Right forelimb (tissue), 1 donor: ENCODE measurements around the gene CCT8L2.
"Not testable (repeated sequence)": the region's sequence is repeated elsewhere in the genome, so short reads cannot be mapped to it uniquely, and the experiment has no call there.

Source experiments
- DNase-seq: peaks from one replicate; pipeline ENCODE4 v3.0.0-alpha.2; 2018

CCT8L2 gene, protein sequence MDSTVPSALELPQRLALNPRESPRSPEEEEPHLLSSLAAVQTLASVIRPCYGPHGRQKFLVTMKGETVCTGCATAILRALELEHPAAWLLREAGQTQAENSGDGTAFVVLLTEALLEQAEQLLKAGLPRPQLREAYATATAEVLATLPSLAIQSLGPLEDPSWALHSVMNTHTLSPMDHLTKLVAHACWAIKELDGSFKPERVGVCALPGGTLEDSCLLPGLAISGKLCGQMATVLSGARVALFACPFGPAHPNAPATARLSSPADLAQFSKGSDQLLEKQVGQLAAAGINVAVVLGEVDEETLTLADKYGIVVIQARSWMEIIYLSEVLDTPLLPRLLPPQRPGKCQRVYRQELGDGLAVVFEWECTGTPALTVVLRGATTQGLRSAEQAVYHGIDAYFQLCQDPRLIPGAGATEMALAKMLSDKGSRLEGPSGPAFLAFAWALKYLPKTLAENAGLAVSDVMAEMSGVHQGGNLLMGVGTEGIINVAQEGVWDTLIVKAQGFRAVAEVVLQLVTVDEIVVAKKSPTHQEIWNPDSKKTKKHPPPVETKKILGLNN

DNA sequence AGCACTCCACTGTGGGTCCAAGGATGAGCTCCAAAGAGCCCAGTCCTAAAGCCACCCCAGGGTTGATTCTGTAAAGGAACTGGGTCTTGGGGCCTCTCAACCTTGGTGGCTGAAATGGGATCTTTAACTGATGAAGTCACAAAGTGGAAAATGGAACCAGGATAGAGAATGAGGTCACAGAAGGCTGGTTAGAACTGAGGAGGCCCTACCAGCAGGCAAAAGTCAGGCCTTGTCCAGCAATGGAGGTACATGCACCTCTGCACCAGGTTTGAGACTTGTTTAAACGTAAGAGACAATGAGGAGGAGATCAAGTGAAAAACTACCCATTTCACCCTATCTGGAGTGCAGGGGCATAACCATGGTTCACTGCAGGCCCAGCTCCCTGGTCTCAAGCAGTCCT, at the start of gene CCT8L2:
Gene CCT8L2, minus strand, starts transcription at position 101 of the 400 bp plus-strand sequence. CDS start 260 bp downstream, outside the sequence.
- not testable (repeated sequence) for DNase-seq

- not testable (repeated sequence) for DNase-seq
Observed at GRCh38 chr22:16635442-16635841, 42.8 kb upstream of the CCT8L2 start.

DNA sequence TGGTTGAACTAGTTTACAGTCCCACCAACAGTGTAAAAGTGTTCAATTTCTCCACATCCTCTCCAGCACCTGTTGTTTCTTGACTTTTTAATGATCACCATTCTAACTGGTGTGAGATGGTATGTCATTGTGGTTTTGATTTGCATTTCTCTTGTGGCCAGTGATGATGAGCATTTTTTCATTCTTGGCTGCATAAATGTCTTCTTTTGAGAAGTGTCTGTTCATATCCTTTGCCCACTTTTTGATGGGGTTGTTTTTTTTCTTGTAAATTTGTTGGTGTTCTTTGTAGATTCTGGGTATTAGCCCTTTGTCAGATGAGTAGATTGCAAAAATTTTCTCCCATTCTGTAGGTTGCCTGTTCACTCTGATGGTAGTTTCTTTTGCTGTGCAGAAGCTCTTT, 41.5 kb upstream of the CCT8L2 start:
- not testable (repeated sequence) for DNase-seq

DNA sequence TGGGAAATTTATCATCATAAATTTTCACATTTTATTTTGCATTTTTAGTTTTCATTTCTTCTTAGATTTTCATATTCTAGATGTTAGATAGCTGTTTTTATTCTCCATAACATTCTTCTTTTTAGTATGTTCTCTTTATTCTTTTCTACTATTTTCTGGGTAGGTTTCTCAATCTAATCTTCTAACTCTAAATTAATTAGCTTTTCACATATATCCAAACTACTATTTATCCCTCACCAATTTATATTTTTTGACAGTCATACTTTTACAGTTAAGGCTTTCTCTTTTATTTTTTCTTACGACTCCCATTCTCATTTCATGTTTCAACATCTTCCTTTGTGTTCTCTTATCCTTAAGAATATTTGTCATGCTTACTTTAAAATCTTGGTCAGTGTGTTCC, 35.9 kb upstream of the CCT8L2 start:
- not testable (repeated sequence) for DNase-seq

DNA sequence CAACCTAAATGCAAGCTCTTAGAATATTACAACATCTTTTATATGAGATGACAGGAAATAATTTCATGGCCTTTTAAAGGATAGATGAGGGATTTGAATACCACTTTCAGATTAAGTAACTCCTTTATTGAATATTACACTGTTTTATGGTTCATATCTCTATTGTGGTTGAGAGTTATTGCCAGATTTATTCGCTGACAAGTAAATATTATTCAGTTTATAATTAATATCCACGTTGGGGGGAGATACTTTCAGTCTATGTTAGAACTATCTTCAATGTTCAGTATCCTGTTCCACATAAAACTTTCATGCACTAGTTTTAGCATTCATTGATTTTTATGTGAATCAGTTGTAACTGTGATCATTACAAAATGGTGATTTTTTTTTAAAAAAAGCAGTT, 32.4 kb upstream of the CCT8L2 start:
- not testable (repeated sequence) for DNase-seq

GRCh38 chr22:16623595-16623994, 31.0 kb upstream of the CCT8L2 start:
- DNase-seq, result not testable (repeated sequence)

- not testable (repeated sequence) for DNase-seq
Observed at GRCh38 chr22:16617516-16617915, 24.9 kb upstream of the CCT8L2 start.

GRCh38 chr22:16616390-16616938, 23.9 kb upstream of the CCT8L2 start:
- not testable (repeated sequence) for DNase-seq

DNA sequence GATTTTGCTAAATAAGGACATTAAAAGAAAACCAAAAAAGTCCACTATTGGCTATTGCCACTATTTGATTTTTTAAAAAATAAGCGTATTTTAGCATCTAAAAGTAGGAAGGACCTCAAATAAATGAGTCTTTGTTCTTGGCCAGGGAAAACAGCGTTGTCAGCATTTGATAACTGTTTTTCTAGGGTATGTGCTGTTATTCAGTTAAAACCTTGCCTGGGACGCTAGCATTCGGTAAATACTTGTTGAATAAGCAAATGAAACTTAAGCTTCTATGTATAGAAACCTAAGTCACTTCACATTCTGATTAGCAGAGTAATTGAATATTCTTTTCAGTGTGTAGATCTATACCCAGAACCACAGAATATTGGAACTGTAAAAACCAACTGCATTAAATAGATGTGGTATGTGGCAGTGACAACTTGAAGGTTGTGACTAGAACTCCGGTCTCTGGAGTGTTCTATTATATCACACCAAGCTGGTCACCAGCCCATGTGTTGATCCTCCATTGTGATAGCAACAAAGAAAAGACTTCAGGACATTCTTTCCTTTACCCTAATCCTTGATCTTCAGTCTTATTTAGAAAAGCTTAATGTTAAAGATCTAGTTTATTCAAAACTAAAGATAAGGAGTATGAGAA, 23.1 kb upstream of the CCT8L2 start:
- DNase-seq, result not testable (repeated sequence)

DNA sequence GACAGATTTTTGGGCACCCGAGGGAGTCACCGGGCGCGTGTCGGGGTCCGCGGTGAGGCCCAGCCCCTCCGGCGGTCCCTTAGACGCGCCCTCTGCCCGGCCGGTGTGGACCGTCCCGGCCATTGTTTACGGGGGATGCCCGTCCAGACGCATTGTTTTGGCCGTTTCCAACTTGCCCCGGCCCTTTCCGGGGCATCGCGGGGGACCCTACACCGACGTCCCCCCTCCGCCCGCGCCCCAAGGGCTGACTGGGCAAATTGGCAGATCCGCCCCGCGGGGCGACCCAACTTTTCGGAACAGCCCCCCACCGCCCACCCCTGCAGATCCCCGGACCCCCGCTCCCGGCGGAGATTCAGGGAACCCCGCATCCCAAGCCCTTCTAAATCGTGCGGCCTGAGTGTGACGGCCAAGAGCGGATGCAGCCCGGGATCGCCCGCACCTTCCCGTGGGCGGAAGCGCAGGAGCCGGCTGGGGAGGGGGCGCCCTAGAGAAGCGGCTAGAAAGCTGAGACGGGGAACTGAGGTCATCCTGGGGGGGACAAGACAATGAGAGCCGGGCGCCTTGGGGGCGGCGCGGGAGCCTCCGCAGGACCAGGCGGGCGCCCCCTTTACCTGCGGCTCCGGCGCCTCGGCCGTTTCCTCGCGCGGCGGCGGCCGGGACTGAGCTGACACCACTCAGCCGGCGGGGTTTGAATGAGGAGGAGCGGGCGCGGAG, 17.1 kb upstream of the CCT8L2 start:
- no peak for DNase-seq

DNA sequence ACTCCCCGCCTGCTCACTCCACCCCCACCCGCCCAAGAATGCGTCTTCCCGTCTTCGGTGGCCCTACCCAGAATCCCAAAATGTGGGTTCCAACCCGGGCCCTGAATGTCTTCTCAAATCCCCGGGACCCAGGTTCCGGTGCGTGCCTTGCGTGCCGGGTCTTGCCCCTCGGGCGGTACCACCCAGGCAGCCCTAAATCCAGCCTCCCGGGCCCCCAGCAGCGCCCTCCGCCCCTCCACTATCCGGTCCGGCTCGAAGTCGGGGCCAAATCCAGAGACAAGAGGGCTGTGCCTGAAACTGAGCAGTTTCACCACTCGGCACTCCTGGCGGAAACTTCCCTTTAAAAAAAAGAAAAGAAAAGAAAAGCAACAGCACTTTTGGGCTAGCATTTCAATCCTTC, 16.3 kb upstream of the CCT8L2 start:
- no peak for DNase-seq

DNA sequence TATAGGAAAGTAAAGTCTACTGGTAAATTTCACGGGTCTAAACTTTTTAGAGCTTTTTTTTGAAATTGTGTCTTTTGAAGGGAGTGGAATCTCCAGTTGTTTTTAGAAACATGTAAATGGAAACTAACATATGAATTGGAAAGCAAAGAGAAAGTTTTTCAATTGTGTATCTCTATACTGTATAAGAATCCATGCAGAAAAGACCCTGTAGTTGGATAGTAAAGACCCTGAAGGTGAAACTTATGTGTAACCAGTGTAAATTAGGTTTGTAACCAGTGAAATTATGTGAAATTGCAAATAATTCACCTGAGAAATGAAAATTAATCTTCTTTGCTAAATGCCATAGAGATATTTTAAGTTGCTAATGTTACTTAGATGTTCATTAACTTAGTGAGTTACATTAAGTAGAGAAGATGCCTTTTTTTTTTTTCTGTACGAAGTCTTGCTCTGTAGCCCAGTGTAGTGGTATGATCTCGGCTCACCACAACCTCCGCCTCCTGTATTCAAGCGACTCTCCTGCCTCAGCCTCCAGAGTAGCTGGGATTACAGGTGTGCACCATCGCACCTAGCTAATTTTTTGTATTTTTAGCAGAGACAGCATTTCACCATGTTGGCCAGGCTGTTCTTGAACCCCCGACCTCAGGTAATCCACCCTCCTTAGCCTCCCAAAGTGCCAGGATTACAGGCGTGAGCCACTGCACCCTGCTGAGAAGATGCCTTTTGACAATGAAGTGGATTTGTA, 11.8 kb upstream of the CCT8L2 start:
- DNase-seq, result not testable (repeated sequence)

DNA sequence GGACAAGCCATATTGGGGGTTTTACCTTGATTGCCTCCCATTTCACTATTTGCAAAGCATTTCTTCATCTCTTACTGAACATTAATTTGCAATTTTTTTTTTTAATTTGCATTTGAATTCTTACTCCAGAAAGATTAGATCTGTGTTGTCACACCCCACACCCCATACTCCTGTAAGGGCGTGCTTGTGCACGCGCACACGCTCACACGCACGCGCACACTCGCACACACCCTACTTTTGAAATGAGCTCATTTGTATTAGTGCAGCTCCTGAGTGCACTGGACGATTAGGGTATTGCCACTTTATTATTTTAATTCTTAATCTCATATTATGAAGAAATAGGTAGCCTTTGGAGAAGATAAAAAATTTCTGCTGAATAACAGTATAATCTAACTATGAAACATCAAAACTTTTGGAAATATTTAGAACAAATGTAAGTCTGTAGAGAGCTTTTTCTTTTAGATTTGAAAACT, 11.2 kb upstream of the CCT8L2 start:
- not testable (repeated sequence) for DNase-seq

GRCh38 chr22:16603448-16603768, 10.8 kb upstream of the CCT8L2 start:
- no peak for DNase-seq

DNA sequence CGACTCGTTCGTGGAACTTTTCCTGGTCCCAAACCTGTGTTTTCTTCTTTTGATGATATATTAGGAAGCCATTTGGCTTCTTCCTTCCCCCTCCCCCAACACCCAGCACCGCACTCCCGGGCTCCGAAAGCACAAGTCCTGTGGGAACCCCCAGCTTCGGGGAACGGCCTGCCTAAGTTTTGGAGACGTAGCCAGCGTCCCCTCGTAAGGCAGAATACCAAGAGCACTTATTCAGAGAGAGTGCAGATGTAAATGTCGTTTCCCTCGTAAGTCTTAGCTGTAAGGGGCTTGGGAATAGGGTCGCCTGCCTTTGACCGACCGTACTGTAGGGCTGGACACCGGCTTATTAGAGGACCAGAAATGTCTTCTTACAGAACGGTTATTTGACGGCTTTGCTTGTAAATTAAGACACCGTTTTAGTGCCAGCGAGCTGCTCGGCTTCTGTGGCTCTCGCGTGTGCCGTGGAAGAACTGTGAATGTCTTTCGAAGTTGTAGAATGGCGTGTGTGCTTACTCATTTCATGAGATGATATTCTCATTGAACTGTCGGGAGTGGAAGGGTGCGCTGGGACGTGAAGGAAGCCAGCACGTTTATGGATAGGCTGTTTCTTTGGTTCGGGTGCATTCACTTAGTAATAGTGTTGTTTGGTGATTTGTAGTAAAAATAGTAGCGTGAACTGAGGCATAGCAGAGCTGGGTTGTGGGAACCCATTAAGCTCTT, 10.3 kb upstream of the CCT8L2 start:
- DNase-seq, result not testable (repeated sequence)

- not testable (repeated sequence) for DNase-seq
Observed at GRCh38 chr22:16602224-16602727, 9.7 kb upstream of the CCT8L2 start.

GRCh38 chr22:16601437-16602223, 9.0 kb upstream of the CCT8L2 start:
- no peak for DNase-seq

DNA sequence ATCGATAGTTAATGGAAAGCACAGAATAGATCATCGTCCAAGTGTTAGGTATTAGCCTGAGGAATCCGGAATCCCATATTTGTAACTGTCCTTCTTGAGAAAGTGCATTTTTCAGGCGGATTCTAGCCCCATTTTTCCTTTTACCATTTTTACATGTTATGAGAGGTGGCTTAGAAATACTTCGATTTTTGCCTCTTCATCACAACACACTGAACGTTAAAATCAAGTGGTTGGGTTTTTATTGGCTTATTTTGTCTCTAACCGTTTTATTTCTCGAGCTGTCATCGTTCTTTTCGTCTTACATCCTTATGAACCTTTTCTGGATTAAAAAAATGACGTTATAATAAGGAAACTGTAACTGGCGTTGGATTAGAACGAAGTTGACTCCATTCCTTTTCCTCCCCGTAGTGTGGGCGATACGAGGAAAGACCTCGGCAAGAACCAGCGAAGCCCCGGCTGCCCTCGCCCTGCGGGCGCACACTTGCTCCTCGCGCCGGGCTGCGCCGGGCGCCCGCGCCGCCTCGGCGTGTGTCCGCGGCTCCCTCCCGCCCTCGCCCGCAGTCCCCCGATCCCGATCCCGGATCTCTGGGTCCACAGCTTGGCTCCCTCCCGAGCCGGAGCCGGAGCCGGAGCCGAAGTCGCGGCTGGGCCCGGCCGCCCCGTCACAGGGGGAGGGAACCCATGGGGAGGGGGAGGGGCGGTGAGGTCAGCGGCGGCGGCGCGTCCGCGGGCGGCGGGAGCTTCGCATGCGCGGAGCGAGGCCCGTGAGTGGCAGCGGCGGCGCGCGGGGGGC, 8.2 kb upstream of the CCT8L2 start:
- DNase-seq, result not testable (repeated sequence)

- not testable (repeated sequence) for DNase-seq
Observed at GRCh38 chr22:16599648-16600047, 7.0 kb upstream of the CCT8L2 start.
